Right forelimb (tissue), 1 donor: ENCODE data around the gene SASH1.

ENCODE experiments used
- DNase-seq: peaks from one replicate; pipeline ENCODE4 v3.0.0-alpha.2; 2018

The SASH1 gene

GRCh38 chr6:148406579-148407371, 64.1 kb downstream of the SASH1 start:
- no peak for DNase-seq

DNA sequence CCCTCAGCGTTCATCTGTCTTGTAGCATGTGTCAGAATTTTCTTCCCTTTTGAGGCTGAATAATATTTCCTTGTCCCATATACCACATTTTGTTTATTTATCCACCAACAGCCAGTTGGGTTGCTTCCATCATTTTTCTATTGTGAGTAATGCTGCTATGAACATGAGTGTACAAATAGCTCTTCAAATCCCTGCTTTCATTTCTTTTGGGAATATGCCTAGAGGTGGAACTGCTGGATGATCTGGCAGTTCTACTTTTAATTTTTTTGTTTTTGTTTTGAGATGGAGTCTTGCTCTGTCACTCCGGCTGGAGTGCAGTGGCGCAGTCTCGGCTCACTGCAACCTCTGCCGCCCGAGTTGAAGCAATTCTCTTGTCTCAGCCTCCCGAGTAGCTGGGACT, 64.7 kb downstream of the SASH1 start:
- no peak for DNase-seq

GRCh38 chr6:148413321-148414091, 70.9 kb downstream of the SASH1 start:
- no peak for DNase-seq

DNA sequence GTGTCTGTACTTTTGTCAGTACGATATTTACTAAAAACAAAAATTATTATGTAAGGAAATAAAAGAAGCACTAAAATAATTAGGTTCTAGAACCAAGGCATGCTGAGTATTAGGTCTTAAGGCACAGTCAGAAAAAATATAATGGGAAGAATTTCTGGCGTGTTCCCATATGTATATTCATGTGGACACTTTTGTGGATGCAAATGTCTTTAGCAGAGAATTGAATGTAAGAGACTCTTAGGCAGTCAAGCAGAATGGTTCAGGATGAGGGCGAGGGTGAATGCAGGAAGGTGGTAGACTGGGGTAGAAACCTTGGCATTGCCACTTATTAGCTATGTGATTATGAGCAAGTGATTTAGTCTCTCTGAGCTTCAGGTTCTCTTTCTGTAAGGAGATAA, 71.5 kb downstream of the SASH1 start:
- no peak for DNase-seq

GRCh38 chr6:148414836-148415235, 72.2 kb downstream of the SASH1 start:
- DNase-seq: no peak

GRCh38 chr6:148415511-148416260, 73.0 kb downstream of the SASH1 start:
- DNase-seq: no peak

GRCh38 chr6:148416330-148416965, 73.8 kb downstream of the SASH1 start:
- DNase-seq: no peak

GRCh38 chr6:148417045-148417444, 74.4 kb downstream of the SASH1 start:
- no peak for DNase-seq

DNA sequence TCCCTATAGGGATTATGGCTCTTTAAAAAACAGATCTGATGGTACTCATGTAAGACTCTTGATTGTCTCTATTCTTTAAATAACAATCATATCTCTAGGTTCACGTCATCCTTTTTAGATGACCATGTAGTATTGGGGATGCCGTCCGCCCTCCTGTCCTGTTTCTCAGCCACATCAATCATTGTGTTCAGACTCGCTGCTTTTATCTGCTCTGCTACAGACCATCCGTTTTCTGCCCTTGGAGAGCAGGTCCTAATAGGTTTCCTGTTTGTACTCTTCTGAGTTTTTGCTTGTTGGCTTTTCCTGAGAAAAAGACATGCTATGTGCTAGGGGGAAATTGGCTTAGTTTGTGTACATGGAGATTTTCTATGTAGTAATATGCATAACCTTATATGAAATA, 76.8 kb downstream of the SASH1 start:
- no peak for DNase-seq

DNA sequence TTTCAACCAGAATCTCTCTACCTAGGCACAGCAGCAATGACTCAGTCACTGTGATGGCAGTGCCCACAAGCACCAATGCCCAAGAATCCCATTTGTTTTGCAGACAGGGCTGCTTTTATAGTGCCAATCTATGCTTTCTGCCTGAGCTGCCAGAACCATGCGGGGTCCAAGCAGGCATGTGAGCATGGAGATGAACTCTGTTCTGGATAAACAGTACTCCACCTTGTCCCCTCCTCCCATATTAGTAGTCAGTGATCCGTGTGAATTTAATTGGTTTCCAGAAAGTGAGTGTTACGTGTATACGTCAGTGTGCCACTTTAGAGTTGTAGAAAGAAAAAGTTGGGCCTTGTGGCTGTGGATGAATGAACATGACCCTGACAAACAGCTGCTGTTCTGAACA, 79.4 kb downstream of the SASH1 start:
- DNase-seq: no peak

- no peak for DNase-seq
These were observed 80.5 kb downstream of the SASH1 start for GRCh38 chr6:148423133-148423532.

GRCh38 chr6:148423601-148424270, 81.1 kb downstream of the SASH1 start:
- no peak for DNase-seq

DNA sequence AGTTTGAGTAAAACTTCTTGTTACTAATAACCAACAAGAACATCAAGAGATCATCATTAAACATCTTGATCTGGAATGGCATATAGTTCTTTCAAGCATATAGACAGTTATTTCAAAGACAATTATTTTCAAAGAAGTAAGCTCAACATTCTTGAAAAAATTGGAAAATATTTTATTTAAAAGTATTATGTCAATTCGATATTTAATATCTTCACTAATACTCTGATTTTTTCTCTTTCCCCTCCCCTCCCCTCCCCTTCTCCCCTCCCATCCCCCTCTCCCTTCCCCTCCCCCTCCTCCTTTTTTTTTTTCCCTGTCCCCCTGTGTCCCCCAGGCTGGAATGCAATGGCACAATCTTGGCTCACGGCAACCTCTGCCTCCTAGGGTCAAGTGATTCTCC, 82.8 kb downstream of the SASH1 start:
- DNase-seq: no peak

- no peak for DNase-seq
These were observed 83.8 kb downstream of the SASH1 start for GRCh38 chr6:148426317-148426977.

DNA sequence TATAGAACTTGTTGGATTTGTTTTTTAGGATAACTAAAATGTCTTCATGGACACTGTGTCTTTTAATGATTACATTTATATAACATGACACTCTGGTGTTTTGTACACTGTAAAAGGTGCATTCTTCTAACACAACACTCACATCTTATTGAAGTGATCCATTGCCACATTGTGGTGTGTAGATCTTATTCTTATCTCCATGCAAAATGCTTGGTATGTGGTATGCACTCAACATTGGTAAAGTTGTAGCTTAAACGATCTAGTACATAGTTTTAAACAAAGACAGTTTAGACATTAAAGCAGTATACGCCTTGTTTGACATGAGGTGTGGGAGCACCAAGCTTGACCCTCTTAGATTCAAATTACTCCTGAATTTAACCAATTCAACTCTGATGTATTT, 84.7 kb downstream of the SASH1 start:
- no peak for DNase-seq

DNA sequence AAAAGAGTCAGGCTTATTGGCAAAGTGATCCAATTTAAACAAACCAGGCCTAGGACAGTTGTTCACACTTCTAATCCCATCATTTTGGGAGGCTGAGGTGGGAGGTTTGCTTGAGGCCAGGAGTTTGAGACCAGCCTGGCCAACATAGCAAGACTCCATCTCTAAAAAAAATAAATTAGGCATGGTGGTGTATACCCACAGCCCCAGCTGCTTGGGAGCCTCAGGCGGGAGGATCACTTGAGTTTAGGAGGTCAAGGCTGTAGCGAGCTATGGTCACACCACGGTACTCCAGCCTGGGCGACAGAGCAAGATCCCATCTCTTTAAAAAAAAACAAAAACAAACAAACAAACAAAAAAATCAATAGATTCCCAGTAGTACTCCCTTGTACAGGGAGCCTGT, 86.8 kb downstream of the SASH1 start:
- DNase-seq: no peak

DNA sequence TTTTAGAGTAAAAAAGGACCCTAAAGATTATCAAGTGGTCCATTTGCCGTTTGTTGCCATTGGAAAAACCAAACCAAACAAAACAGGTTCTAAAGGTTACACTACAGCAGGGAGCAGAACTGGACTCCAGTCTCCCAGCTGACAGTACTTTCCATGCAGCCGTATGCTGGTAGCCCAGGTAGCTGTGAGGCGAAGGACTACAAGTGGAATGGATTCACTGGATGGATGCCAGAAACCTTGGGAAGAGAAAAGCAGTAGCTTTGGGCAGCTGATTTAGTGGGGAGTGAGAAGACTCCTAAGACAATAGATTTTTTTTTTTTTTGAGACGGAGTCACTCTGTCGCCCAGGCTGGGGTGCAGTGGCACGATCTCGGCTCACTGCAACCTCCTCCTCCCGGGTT, 88.3 kb downstream of the SASH1 start:
- no peak for DNase-seq

GRCh38 chr6:148431413-148431812, 88.8 kb downstream of the SASH1 start:
- DNase-seq: no peak

GRCh38 chr6:148431840-148432239, 89.2 kb downstream of the SASH1 start:
- DNase-seq: no peak

DNA sequence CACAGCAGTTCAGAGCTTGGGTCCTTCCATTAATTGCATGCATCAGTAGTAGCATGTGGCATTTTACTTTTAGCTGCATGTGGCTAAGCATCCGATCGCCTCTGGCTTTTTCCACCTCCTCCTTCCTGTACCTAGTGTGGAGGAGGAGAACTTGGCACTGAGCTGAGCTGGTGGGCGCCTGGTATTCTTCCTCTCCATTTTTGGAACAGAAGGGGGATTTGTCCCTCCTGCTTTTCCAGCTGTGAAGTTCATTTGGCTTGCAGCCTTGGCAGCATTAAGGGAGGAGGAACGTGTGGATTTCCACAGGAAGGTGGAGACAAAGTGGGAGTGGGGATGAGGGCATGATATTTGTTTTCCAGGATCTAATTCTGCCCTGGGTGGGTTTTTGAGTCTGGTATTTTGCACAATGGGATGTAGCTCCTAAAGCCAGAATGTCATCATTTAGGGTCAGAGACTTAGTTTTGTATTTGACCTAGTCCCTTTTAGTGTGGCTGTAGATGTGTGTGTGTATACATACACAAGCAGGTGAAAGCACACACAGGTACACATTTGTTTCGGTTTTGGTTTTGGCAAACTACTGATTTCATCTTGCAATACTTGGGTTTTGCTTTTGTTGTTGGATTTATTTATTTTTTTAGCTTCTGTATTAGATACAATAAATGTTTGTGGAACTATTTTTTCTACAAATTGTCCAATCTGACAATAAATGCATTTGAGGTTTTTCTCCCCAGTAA, 90.0 kb downstream of the SASH1 start:
- DNase-seq: peak; percentile 67

GRCh38 chr6:148435386-148435785, 92.7 kb downstream of the SASH1 start:
- DNase-seq: no peak
